ENCODE measurements around the gene GOLGA6C.
"Not testable (repeated sequence)": the region's sequence is repeated elsewhere in the genome, so short reads cannot be mapped to it uniquely, and the experiment has no call there.

Gene GOLGA6C

GRCh38 chr15:75213212-75213767 lies 44.8 kb upstream of the GOLGA6C start:
- H3K27ac ChIP-seq, result peak overlapping the region; percentile 27
- ChIA-PET CTCF (no interaction called here), POLR2A (ENCODE audit: low non-redundant PET) (interaction anchor here (0.6 kb wide), 1 partner anchor 223 kb away, joined by 3 read pairs; no protein-coding TSS in a partner anchor)
- TF ChIP-seq, protein P1, sequence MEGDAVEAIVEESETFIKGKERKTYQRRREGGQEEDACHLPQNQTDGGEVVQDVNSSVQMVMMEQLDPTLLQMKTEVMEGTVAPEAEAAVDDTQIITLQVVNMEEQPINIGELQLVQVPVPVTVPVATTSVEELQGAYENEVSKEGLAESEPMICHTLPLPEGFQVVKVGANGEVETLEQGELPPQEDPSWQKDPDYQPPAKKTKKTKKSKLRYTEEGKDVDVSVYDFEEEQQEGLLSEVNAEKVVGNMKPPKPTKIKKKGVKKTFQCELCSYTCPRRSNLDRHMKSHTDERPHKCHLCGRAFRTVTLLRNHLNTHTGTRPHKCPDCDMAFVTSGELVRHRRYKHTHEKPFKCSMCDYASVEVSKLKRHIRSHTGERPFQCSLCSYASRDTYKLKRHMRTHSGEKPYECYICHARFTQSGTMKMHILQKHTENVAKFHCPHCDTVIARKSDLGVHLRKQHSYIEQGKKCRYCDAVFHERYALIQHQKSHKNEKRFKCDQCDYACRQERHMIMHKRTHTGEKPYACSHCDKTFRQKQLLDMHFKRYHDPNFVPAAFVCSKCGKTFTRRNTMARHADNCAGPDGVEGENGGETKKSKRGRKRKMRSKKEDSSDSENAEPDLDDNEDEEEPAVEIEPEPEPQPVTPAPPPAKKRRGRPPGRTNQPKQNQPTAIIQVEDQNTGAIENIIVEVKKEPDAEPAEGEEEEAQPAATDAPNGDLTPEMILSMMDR (conservative IDR thresholded peaks at IDR 0.05; ENCODE audit: low read depth), result no peak
- DNase-seq (ENCODE audit: low spot score), result no peak

DNA sequence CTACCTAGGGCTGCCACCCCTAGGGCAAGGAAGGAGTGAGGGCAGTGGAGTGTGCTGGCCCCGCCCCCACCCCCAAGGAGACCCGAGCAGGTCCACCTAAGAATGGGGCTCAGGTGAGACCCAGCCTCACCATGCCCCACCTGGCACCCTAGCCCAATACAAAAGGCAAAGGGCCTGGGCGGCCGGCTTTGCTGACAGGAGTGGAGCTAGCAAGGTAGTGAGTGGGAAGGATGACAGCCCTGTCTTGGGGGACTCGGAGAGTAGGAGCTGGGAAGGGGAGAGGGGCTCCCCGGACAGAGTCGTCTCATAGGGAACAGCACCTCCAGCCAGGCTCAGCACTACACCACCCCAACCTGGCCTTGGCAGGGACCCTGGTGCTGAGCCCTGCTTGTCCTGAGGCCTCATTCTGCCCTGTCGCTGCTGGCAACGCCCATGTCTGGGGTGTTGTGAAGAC lies 44.3 kb upstream of the GOLGA6C start:
- DNase-seq (ENCODE audit: low spot score), result no peak
- TF ChIP-seq, protein P1 (conservative IDR thresholded peaks at IDR 0.05; ENCODE audit: low read depth), result no peak
- H3K27ac ChIP-seq, result 0 out of 2 replicates have a peak overlapping the region, but pooled peaks have one; percentile 27
- ChIA-PET CTCF (interaction anchor here (0.7 kb wide), 1 partner anchor 185 kb away, joined by 3 read pairs; no protein-coding TSS in a partner anchor), POLR2A (ENCODE audit: low non-redundant PET) (interaction anchor here (0.6 kb wide), 1 partner anchor 223 kb away, joined by 3 read pairs; no protein-coding TSS in a partner anchor)

DNA sequence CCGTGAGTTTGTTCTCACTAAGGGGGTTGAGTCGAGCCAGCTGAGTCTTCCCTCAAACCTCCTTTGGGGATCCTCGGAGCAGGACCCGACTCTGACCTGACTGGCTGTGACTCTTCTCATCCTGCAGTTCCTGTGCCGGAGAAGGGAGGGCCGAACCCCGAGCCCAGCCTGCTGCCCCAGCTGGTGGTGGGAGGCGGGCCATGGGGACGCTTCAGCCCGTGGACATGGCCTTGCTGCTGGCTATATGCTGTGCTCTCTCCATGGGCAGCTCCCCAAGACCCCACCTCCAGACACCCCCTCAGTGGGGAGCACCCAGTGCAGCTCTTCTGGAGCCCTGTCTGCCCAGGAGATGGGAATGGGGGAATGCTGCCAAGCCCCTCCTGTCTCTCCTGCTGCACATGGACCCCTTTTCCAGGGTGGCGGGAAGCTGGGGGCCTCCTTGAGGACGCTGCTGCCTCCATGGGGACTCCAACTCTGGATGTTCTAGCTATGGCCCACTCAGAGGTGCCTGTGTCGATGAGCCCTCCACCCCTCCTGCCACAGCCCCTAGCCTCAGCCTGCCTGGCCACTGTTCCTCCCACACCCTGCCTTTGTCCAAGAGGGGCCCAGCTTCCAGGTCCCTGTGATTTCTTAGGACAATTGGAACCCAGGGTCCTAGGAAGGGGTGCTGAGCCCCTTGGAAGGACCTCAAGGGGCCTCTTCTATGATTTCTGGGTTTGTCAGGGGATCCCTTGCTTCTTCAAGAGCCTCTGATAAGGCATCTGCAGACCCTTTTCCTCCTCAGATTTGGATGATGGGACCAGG lies 43.6 kb upstream of the GOLGA6C start:
- ChIA-PET POLR2A (ENCODE audit: low non-redundant PET) (no interaction called here), CTCF (interaction anchor here (0.7 to 0.8 kb wide), 2 partner anchors 10 to 185 kb away, joined by 3 read pairs; no protein-coding TSS in a partner anchor)
- H3K27ac ChIP-seq, result peak overlapping the region; percentile 27; the same call in 1 of the 2 replicates
- no peak for DNase-seq (ENCODE audit: low spot score)
- TF ChIP-seq, protein P1 (conservative IDR thresholded peaks at IDR 0.05; ENCODE audit: low read depth), result no peak

GRCh38 chr15:75215107-75216004 lies 42.8 kb upstream of the GOLGA6C start:
- ChIA-PET POLR2A (ENCODE audit: low non-redundant PET) (no interaction called here), CTCF (interaction anchor here (0.6 to 0.8 kb wide), 2 partner anchors 11 to 59 kb away, joined by 3 read pairs; no protein-coding TSS in a partner anchor)
- H3K27ac ChIP-seq, result peak overlapping the region; percentile 12; the same call in 1 of the 2 replicates

GRCh38 chr15:75217012-75217411 lies 41.1 kb upstream of the GOLGA6C start:
- TF ChIP-seq, protein P1 (conservative IDR thresholded peaks at IDR 0.05; ENCODE audit: low read depth), result no peak
- ChIA-PET CTCF (interaction anchor here (0.5 to 0.6 kb wide), 2 partner anchors 107 to 172 kb away, joined by 3 to 4 read pairs; no protein-coding TSS in a partner anchor), POLR2A (ENCODE audit: low non-redundant PET) (no interaction called here)
- no peak for DNase-seq (ENCODE audit: low spot score)
- no peak overlapping the region for H3K27ac ChIP-seq

More at GRCh38 chr15:75215107-75216004, 42.8 kb upstream of the GOLGA6C start:
- no peak for DNase-seq (ENCODE audit: low spot score)
- TF ChIP-seq, protein P1 (conservative IDR thresholded peaks at IDR 0.05; ENCODE audit: low read depth), result no peak

- H3K27ac ChIP-seq; POLR2A ChIA-PET (ENCODE audit: low non-redundant PET); DNase-seq (ENCODE audit: low spot score): not testable (repeated sequence)
- CTCF ChIA-PET, result interaction anchor here (0.6 to 0.7 kb wide), 2 partner anchors 13 to 173 kb away, joined by 4 read pairs; no protein-coding TSS in a partner anchor
Measured at GRCh38 chr15:75217574-75217973, 40.6 kb upstream of the GOLGA6C start.

- DNase-seq (ENCODE audit: low spot score); POLR2A ChIA-PET (ENCODE audit: low non-redundant PET): not testable (repeated sequence)
- CTCF ChIA-PET, result interaction anchor here (1.1 kb wide), 1 partner anchor 15 kb away, joined by 3 read pairs; no protein-coding TSS in a partner anchor
- peak overlapping the region; percentile 19; the same call in 1 of the 2 replicates for H3K27ac ChIP-seq
Measured at GRCh38 chr15:75219507-75219929, 38.6 kb upstream of the GOLGA6C start.
